ENCODE measurements around the gene PAOX.

- TF ChIP-seq CTCF (conservative IDR thresholded peaks at IDR 0.05; ENCODE audit: low read depth, low read length) = no peak
- no peak for TF ChIP-seq FOS (IDR thresholded peaks at IDR 0.05; ENCODE audit: low read depth, low read length)
Observed at GRCh38 chr10:133337370-133337725, 41.7 kb upstream of the PAOX start.
